AG04450 (cell line): ENCODE data around the gene SLC39A10. TPM values are rescaled to one million over a fixed set of nuclear protein-coding genes. Genes with fewer than 3 reads are reported as not detected.
"Not testable (repeated sequence)": the region's sequence is repeated elsewhere in the genome, so short reads cannot be mapped to it uniquely, and the experiment has no call there.

Experiments
- CTCF ChIA-PET: fragments of 300-600, 350-600 bp; formaldehyde crosslinking; extraction: SDS; loops from one replicate; lab custom pipeline; 2022; ENCODE audit warnings: antibody characterized with exemption, inconsistent platforms; lab: Charles Lee
- POLR2A ChIA-PET: fragments of 350-600 bp; formaldehyde crosslinking; extraction: SDS; loops from one replicate; lab custom pipeline; 2021; ENCODE audit warnings: antibody characterized with exemption, inconsistent platforms; lab: Yijun Ruan, JAX
- DNase-seq: peaks from one replicate; pipeline ENCODE4 v3.0.0-alpha.2; 2011; ENCODE audit warnings: low read depth, low spot score
- H3K27ac ChIP-seq: one replicate; pipeline ENCODE4 v1.5.1; 2012; ENCODE audit warnings: low read depth, low read length, control low read depth
- H3K27me3 ChIP-seq: one replicate; pipeline ENCODE4 v1.6.0; 2012; ENCODE audit warnings: low read length; ENCODE audit not compliant: control insufficient read depth, insufficient read depth
- H3K4me3 ChIP-seq: 2 replicates; pipeline ENCODE4 v1.5.1; 2011; ENCODE audit warnings: mild to moderate bottlenecking, low read depth, low read length, control low read depth
- H3K9me3 ChIP-seq: 2 replicates; pipeline ENCODE4 v1.5.1; 2012; ENCODE audit warnings: low read length; ENCODE audit not compliant: control insufficient read depth, insufficient read depth
- polyA plus RNA-seq: library from polyadenylated mRNA; depleted of rRNA; stranded (reverse); fragments of >200 nt; gene quantifications from 2 replicates; pipeline ENCODE4 v1.2.3, GENCODE V29; 2011
- TF ChIP-seq, protein P1 (sequence below): IDR thresholded peaks from 2 replicates; pipeline ENCODE4 v1.5.1; 2011; ENCODE audit warnings: low read depth, low read length, control low read depth, inconsistent platforms

The SLC39A10 gene
- polyA plus RNA-seq, 1 experiment = 38.5 TPM

- no peak overlapping the region for H3K27ac ChIP-seq
- no peak for DNase-seq
- H3K4me3 ChIP-seq = no peak overlapping the region
- POLR2A ChIA-PET = interaction anchor here (0.7 to 1.1 kb wide), 2 partner anchors 75 to 342 kb away, joined by 3 to 4 read pairs; no protein-coding TSS in a partner anchor
- no peaks in the 10 kb centered on the region for H3K27me3 ChIP-seq
- no peaks in the 10 kb centered on the region; the same call in 1 of the 2 replicates for H3K9me3 ChIP-seq
- TF ChIP-seq, protein P1, sequence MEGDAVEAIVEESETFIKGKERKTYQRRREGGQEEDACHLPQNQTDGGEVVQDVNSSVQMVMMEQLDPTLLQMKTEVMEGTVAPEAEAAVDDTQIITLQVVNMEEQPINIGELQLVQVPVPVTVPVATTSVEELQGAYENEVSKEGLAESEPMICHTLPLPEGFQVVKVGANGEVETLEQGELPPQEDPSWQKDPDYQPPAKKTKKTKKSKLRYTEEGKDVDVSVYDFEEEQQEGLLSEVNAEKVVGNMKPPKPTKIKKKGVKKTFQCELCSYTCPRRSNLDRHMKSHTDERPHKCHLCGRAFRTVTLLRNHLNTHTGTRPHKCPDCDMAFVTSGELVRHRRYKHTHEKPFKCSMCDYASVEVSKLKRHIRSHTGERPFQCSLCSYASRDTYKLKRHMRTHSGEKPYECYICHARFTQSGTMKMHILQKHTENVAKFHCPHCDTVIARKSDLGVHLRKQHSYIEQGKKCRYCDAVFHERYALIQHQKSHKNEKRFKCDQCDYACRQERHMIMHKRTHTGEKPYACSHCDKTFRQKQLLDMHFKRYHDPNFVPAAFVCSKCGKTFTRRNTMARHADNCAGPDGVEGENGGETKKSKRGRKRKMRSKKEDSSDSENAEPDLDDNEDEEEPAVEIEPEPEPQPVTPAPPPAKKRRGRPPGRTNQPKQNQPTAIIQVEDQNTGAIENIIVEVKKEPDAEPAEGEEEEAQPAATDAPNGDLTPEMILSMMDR = no peak
- CTCF ChIA-PET = interaction anchor here (0.6 to 9.1 kb wide), 4 partner anchors 130 to 405 kb away, joined by 3 to 219 read pairs (median 48); partner anchors contain the start of gene DNAH7
Observed at GRCh38 chr2:195662138-195662537, 5.1 kb downstream of the SLC39A10 start.

- no peak overlapping the region for H3K4me3 ChIP-seq
- DNase-seq = no peak
- POLR2A ChIA-PET = interaction anchor here (0.6 to 1.1 kb wide), 2 partner anchors 76 to 101 kb away, joined by 3 read pairs; no protein-coding TSS in a partner anchor
- no peak overlapping the region for H3K27ac ChIP-seq
- no peaks in the 10 kb centered on the region for H3K9me3 ChIP-seq
- CTCF ChIA-PET = interaction anchor here (0.6 to 9.1 kb wide), 4 partner anchors 131 to 404 kb away, joined by 3 to 219 read pairs (median 48); partner anchors contain the start of gene DNAH7
- no peaks in the 10 kb centered on the region for H3K27me3 ChIP-seq
- TF ChIP-seq, protein P1 = no peak
Observed at GRCh38 chr2:195663007-195663406, 6.0 kb downstream of the SLC39A10 start.

GRCh38 chr2:195664528-195664927, 7.5 kb downstream of the SLC39A10 start:
- no peak for DNase-seq
- ChIA-PET POLR2A (no interaction called here), CTCF (interaction anchor here (0.6 to 9.1 kb wide), 8 partner anchors 9 to 672 kb away, joined by 3 to 219 read pairs (median 4); partner anchors contain the start of gene DNAH7)
- no peaks in the 10 kb centered on the region for H3K27me3 ChIP-seq
- TF ChIP-seq, protein P1 = peak; percentile 42
- no peak overlapping the region for H3K27ac ChIP-seq
- H3K4me3 ChIP-seq = no peak overlapping the region
- H3K9me3 ChIP-seq = no peaks in the 10 kb centered on the region

DNA sequence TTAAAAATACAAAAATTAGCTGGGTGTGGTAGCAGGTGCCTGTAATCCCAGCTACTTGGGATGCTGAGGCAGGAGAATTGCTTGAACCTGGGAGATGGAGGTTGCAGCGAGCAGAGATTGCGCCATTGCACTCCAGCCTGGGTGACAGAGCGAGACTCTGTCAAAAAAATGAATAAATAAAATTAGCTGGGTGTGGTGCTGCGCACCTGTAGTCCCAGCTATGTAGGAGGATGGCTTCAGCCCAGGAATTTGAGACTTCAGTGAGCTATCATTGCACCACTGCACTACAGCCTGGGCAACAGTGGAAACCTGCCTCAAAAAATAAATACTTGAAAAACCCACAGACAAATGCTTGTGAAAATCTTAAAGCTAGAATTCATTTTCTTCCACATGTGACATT, 8.1 kb downstream of the SLC39A10 start:
- POLR2A ChIA-PET = interaction anchor here (1.3 kb wide), 1 partner anchor 233 kb away, joined by 5 read pairs; no protein-coding TSS in a partner anchor
- H3K9me3 ChIP-seq, H3K4me3 ChIP-seq, H3K27ac ChIP-seq, H3K27me3 ChIP-seq, DNase-seq: not testable (repeated sequence)
- CTCF ChIA-PET = interaction anchor here (0.6 to 9.1 kb wide), 8 partner anchors 8 to 671 kb away, joined by 3 to 219 read pairs (median 6); partner anchors contain the start of genes DNAH7 and SLC39A10

- no peaks in the 10 kb centered on the region for H3K9me3 ChIP-seq
- TF ChIP-seq, protein P1 = no peak
- POLR2A ChIA-PET = interaction anchor here (1.3 kb wide), 1 partner anchor 232 kb away, joined by 5 read pairs; no protein-coding TSS in a partner anchor
- no peak overlapping the region for H3K27ac ChIP-seq
- CTCF ChIA-PET = interaction anchor here (1.3 to 9.1 kb wide), 4 partner anchors 9 to 401 kb away, joined by 3 to 219 read pairs (median 50); partner anchors contain the start of genes DNAH7 and SLC39A10
- H3K27me3 ChIP-seq = no peaks in the 10 kb centered on the region
- no peak overlapping the region for H3K4me3 ChIP-seq
- DNase-seq = no peak
Observed at GRCh38 chr2:195666113-195666712, 9.2 kb downstream of the SLC39A10 start.
